GM19351 (cell line): Measurements from ENCODE around the gene SNX9.
A peak's percentile ranks its signal among the peaks of the same experiment; 100 is the strongest.
"Not testable (repeated sequence)": the region's sequence is repeated elsewhere in the genome, so short reads cannot be mapped to it uniquely, and the experiment has no call there.

Source experiments
- ATAC-seq: cut with Tn5 transposase; IDR thresholded peaks from one replicate; pipeline ENCODE4 v1.9.1; 2021; ENCODE audit warnings: mild to moderate bottlenecking, moderate library complexity; ENCODE audit not compliant: unreplicated experiment

Gene SNX9

GRCh38 chr6:157823001-157823527 is at the start of gene SNX9:
SNX9 (plus strand) TSS chr6:157823246; CDS start chr6:157823435, 189 bp downstream.
- peak; percentile 70 for ATAC-seq

DNA sequence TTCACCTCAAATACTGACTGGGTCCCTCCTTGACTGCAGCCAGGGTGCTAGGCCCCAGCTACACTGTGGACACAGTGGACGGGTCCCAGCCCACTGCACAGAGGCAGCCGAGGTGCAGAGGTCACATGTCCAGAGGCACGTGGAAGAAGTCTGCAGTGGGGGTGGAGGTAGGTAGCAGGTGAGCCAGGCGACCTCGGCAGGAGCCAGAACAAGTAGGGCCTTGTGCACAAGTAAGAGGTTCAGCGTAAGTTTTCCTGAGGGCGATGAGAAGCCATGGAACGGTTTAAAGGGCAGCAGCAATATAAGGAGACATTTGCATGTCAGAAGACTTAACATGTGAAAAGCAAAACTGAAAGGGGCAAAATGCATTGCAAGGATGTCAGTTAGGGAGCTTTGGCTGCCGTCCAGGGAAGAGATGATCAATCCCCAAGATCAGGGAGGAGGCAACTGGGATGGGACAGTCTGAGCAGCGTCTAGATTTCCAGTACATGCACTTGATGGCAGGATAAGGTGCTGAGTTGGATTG is 49.7 kb upstream of the SNX9 start:
- ATAC-seq = no peak

- ATAC-seq = no peak
Observed at GRCh38 chr6:157774153-157775135, 48.6 kb upstream of the SNX9 start.

DNA sequence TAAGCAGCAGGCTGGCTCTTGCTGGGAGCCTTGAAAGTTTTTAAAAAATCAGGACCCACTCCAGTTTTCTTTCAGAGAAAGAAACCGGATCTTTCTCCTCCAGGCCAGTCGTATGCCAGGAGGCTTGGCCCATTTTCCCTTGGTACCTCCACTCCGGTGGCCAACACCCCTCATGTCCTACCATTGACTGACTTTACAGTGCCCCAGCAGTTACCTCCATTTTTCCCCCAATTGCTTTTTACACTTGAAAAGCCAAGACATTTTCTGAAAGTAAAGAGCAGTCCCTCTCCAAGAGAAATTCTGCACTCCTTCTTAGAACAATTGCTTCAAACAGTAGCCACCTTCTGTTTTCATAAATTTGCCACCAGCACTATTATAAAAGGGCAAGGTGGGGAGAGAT is 47.7 kb upstream of the SNX9 start:
- no peak for ATAC-seq

- no peak for ATAC-seq
Observed at GRCh38 chr6:157777344-157777743, 45.7 kb upstream of the SNX9 start.

- no peak for ATAC-seq
Observed at GRCh38 chr6:157778719-157779118, 44.3 kb upstream of the SNX9 start.

- ATAC-seq = no peak
Observed at GRCh38 chr6:157779705-157780604, 43.1 kb upstream of the SNX9 start.

DNA sequence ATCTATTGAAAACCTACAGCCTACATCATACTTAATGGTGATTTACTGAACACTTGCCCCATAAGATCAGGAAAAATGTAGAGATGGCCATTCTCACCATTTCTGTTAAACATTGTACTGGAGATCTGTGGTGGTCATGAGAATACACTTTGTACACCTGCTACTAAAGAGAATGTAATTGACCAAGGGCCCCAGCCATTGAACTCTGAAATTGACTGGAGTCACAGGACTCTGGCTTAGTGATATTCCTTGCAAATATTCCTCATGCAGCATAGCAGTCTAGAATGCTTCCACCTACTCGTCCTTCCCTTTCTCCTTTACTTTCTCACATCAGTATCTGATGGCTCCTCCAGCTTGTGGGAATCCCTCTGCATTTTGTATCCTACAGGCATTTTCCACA is 37.4 kb upstream of the SNX9 start:
- ATAC-seq = no peak

GRCh38 chr6:157786221-157786620 is 36.8 kb upstream of the SNX9 start:
- no peak for ATAC-seq

DNA sequence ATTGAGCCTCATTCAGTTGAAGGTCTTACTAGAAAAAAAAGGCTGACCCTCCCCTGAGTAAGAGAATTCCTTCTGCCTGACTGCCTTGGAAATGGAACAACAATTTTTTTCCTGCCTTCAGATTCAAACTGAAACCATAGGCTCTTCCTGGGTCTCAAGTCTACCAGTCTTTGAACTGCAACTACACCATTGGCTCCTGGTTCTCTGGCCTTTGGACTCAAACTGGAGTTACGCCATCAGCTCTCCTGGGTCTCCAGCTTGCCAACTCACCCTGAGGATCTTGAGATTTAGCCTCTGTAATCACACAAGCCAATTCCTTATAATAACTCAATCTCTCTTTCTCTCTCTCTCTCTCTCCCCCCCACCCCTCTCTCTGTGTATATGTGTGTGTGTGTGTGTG is 36.0 kb upstream of the SNX9 start:
- ATAC-seq = no peak

DNA sequence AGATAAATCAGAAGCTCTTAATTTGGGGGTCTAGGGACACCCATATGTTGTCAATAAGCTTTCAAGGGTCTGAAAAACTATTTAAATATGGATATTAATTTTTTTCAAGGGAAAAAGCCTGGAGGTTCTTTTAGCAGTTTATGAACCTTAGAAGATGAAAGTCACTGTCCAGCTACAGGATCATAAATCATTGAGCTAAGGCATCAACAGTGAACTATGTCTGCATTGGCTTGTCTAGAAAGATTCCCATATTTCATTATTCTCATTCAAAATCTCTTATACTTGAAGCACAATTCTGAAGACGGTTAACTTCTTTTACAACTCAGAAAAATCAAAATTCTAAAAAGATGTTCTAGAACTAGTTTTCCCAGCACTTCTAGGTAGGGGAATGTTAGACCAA is 34.9 kb upstream of the SNX9 start:
- ATAC-seq = no peak

GRCh38 chr6:157789297-157789696 is 33.7 kb upstream of the SNX9 start:
- no peak for ATAC-seq

DNA sequence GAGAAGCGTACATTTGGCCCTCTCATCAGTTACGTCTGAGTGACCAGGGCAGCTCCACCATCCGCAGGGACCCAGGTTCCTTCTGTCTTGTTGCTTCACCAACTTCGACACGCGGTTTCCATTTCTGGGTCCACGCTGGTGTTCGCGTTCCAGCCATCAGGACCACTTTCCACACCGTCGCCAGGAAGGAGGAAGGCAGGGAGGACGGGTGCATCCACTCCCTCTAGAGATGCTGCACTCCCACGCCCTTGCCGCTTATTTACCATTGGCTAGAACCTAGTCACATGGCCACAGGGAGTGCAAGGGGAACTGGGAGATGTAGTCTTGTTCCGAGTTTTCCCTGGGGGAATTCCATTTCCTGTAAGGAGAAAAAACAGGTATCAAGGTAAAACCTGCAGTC is 33.2 kb upstream of the SNX9 start:
- ATAC-seq = no peak

DNA sequence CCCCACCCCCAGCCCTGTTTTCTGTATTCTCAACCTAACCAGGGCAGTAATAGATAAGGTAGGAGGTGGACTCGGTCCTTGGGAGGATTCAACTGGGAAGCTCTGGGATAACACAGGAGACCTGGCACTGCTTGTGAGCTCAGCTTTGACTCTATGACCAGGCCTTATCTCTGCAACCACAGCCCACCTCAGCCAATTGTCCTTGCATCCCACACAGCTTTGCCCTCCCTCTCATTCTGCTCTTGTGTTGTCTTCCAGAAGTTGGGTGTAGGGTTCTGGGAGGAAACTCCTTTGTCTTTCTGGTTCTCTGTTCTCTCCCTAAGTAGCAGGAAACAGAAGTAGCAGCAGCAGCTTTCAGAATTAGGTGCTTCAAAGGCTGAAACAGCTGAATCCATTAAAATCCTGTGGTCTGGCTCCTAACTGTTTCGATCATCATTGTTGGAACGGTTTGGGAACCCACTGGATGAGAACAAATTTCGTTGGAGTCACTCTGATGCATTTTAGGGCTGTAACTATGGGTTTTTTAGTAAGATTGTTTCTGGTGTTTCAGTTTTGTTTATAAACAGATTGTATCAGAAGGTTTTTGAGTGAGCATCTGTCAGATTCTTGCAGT is 32.4 kb upstream of the SNX9 start:
- no peak for ATAC-seq

GRCh38 chr6:157791450-157791849 is 31.6 kb upstream of the SNX9 start:
- no peak for ATAC-seq

- no peak for ATAC-seq
Observed at GRCh38 chr6:157792671-157793070, 30.4 kb upstream of the SNX9 start.

GRCh38 chr6:157794012-157794411 is 29.0 kb upstream of the SNX9 start:
- not testable (repeated sequence) for ATAC-seq

DNA sequence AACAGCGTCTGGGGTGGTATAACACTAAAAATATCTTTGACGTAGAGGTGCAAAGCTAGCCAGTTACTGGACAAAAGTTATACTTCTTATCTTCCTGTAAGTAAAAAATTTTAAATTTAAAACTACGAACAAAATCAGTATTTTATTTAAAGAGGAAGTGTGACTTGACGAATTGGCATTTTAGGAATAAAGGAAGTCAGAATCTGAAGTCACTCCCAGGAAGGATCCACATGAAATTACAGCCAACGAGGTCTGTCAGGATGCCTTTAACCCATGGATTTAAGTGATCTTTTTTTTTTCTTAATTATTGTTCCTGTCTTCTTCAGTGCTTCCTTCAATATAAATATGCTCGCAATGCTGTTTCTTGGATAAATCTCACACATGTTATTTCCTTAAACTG is 27.2 kb upstream of the SNX9 start:
- no peak for ATAC-seq

- ATAC-seq = no peak
Observed at GRCh38 chr6:157798851-157799250, 24.2 kb upstream of the SNX9 start.

DNA sequence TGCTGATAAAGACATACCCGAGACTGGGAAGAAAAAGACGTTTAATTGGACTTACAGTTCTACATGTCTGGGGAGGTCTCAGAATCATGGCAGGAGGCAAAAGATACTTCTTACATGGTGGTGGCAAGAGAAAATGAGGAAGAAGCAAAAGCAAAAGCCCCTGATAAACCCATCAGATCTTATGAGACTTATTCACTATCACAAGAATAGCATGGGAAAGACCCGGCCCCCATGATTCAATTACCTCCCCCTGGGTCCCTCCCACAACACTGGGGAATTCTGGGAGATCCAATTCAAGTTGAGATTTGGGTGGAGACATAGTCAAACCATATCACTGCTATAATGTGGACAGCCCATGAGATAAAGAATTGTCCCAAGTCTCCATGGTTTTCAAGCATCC is 23.5 kb upstream of the SNX9 start:
- ATAC-seq = not testable (repeated sequence)
